Adrenal gland (tissue), 5 donors: Measurements from ENCODE around the gene CFAP299.

ENCODE experiments used
- POLR2A ChIP-seq, 2 donors: fragments of 450-650 bp; IDR thresholded peaks; one replicate each; pipeline ENCODE4 v1.6.1; 2017; ENCODE audit warnings: antibody characterized with exemption in 2 of 2, mild to moderate bottlenecking in 2 of 2, moderate library complexity in 1 of 2
- TF ChIP-seq, protein P1 (sequence below), 6 experiments: fragments of 450-650 bp in 4 of 6; fragments of 200-600 bp in 2 of 6; sonication (generic) in 1 of 6; IDR thresholded peaks; 1 replicate in 5 of 6; 2 replicates in 1 of 6; pipeline versions ENCODE4 v1.5.1 to v1.8.0; 2016 to 2021; ENCODE audit warnings: antibody characterized with exemption in 6 of 6, mild to moderate bottlenecking in 2 of 6, moderate library complexity in 1 of 6
- donor health status: DM: no; HTN: no; CAD: no.

- TF ChIP-seq POLR2A (IDR thresholded peaks at IDR 0.05), result no peak
- TF ChIP-seq, protein P1, sequence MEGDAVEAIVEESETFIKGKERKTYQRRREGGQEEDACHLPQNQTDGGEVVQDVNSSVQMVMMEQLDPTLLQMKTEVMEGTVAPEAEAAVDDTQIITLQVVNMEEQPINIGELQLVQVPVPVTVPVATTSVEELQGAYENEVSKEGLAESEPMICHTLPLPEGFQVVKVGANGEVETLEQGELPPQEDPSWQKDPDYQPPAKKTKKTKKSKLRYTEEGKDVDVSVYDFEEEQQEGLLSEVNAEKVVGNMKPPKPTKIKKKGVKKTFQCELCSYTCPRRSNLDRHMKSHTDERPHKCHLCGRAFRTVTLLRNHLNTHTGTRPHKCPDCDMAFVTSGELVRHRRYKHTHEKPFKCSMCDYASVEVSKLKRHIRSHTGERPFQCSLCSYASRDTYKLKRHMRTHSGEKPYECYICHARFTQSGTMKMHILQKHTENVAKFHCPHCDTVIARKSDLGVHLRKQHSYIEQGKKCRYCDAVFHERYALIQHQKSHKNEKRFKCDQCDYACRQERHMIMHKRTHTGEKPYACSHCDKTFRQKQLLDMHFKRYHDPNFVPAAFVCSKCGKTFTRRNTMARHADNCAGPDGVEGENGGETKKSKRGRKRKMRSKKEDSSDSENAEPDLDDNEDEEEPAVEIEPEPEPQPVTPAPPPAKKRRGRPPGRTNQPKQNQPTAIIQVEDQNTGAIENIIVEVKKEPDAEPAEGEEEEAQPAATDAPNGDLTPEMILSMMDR (IDR thresholded peaks at IDR 0.05), result no peak
Observed at GRCh38 chr4:81003597-81004111, 668.1 kb downstream of the CFAP299 start.
